Measurements from ENCODE around the gene COMMD1.

COMMD1 gene

GRCh38 chr2:62071126-62071598 lies 165.7 kb downstream of the COMMD1 start:
- Histone ChIP-seq H3K27me3 (ENCODE audit: control insufficient read depth, insufficient read depth, low read length) (no peaks in the 10 kb centered on the region), H3K4me3 (ENCODE audit: low read length) (no peak overlapping the region), H3K4me1 (ENCODE audit: control insufficient read depth, insufficient read depth, low read length) (no peaks in the 10 kb centered on the region), H3K9me3 (ENCODE audit: control insufficient read depth, low read length) (no peaks in the 10 kb centered on the region), H3K9ac (ENCODE audit: low read length) (no peak overlapping the region), H3K36me3 (ENCODE audit: control insufficient read depth, insufficient read depth, low read length) (no peaks in the 10 kb centered on the region)

- Histone ChIP-seq H3K36me3 (ENCODE audit: control insufficient read depth, insufficient read depth, low read length) (no peaks in the 10 kb centered on the region), H3K9me3 (ENCODE audit: control insufficient read depth, low read length) (no peaks in the 10 kb centered on the region), H3K27me3 (ENCODE audit: control insufficient read depth, insufficient read depth, low read length) (no peaks in the 10 kb centered on the region), H3K4me1 (ENCODE audit: control insufficient read depth, insufficient read depth, low read length) (no peaks in the 10 kb centered on the region), H3K4me3 (ENCODE audit: low read length) (no peak overlapping the region), H3K9ac (ENCODE audit: low read length) (no peak overlapping the region)
These were observed 166.5 kb downstream of the COMMD1 start for GRCh38 chr2:62071760-62072680.

DNA sequence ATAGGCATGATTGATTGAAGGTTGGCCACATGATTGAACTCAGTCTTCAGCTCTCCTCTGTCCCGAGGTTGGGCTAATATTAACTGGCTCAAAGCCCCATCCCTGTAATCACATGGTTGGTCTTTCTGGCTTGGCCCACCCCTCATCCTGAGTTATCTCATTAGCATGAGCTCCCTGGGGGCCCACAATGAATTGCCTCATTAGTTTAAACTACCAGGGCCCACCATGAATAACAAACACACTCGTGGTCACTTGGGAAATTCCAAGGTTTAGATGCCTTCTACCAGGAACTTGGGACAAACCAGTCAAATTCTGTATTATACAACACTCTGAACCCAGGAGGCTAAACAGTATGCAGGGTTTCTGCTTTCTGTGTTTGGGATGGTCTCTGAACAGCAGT lies 168.8 kb downstream of the COMMD1 start:
- H3K27me3 ChIP-seq (ENCODE audit: control insufficient read depth, insufficient read depth, low read length): no peaks in the 10 kb centered on the region
- H3K4me1 ChIP-seq (ENCODE audit: control insufficient read depth, insufficient read depth, low read length): no peaks in the 10 kb centered on the region
- no peak overlapping the region for H3K9ac ChIP-seq (ENCODE audit: low read length)
- H3K4me3 ChIP-seq (ENCODE audit: low read length): no peak overlapping the region
- no peaks in the 10 kb centered on the region for H3K36me3 ChIP-seq (ENCODE audit: control insufficient read depth, insufficient read depth, low read length)
- no peaks in the 10 kb centered on the region for H3K9me3 ChIP-seq (ENCODE audit: control insufficient read depth, low read length)

GRCh38 chr2:62076980-62077638 lies 171.6 kb downstream of the COMMD1 start:
- Histone ChIP-seq H3K4me1 (ENCODE audit: control insufficient read depth, insufficient read depth, low read length) (no peaks in the 10 kb centered on the region), H3K4me3 (ENCODE audit: low read length) (no peak overlapping the region), H3K27me3 (ENCODE audit: control insufficient read depth, insufficient read depth, low read length) (no peaks in the 10 kb centered on the region), H3K9me3 (ENCODE audit: control insufficient read depth, low read length) (no peaks in the 10 kb centered on the region), H3K9ac (ENCODE audit: low read length) (no peak overlapping the region), H3K36me3 (ENCODE audit: control insufficient read depth, insufficient read depth, low read length) (no peaks in the 10 kb centered on the region)

- no peaks in the 10 kb centered on the region for H3K9me3 ChIP-seq (ENCODE audit: control insufficient read depth, low read length)
These were observed 179.3 kb downstream of the COMMD1 start for GRCh38 chr2:62084801-62085200.

GRCh38 chr2:62089658-62090057 lies 184.2 kb downstream of the COMMD1 start:
- Histone ChIP-seq H3K36me3 (ENCODE audit: control insufficient read depth, insufficient read depth, low read length) (no peaks in the 10 kb centered on the region), H3K27me3 (ENCODE audit: control insufficient read depth, insufficient read depth, low read length) (no peaks in the 10 kb centered on the region), H3K9me3 (ENCODE audit: control insufficient read depth, low read length) (no peaks in the 10 kb centered on the region), H3K9ac (ENCODE audit: low read length) (no peak overlapping the region), H3K4me1 (ENCODE audit: control insufficient read depth, insufficient read depth, low read length) (no peaks in the 10 kb centered on the region), H3K4me3 (ENCODE audit: low read length) (no peak overlapping the region)

More at GRCh38 chr2:62084801-62085200, 179.3 kb downstream of the COMMD1 start:
- Histone ChIP-seq H3K4me1 (ENCODE audit: control insufficient read depth, insufficient read depth, low read length) (no peaks in the 10 kb centered on the region), H3K9ac (ENCODE audit: low read length) (no peak overlapping the region), H3K36me3 (ENCODE audit: control insufficient read depth, insufficient read depth, low read length) (no peaks in the 10 kb centered on the region), H3K27me3 (ENCODE audit: control insufficient read depth, insufficient read depth, low read length) (no peaks in the 10 kb centered on the region), H3K4me3 (ENCODE audit: low read length) (no peak overlapping the region)

DNA sequence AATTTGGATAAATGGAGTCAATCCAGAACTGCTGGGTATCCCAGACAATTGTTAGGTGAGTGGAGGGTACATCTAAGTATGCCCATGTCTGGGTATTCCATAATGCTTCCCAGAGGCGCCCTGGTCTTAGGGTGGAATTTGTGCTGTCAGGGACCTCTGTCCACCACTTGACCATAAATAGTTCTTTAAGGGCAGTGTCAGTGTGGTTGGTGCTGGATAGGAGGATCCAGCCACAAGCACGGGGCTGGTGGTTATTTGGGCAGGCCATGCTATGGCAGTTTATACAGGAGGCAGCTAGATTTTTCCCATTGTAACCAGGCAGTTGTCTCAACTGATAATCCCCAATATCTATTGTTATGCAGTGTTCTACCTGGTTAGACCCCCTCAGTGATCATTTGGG lies 186.0 kb downstream of the COMMD1 start:
- no peaks in the 10 kb centered on the region for H3K4me1 ChIP-seq (ENCODE audit: control insufficient read depth, insufficient read depth, low read length)
- no peak overlapping the region for H3K4me3 ChIP-seq (ENCODE audit: low read length)
- no peaks in the 10 kb centered on the region for H3K36me3 ChIP-seq (ENCODE audit: control insufficient read depth, insufficient read depth, low read length)
- H3K9ac ChIP-seq (ENCODE audit: low read length): no peak overlapping the region
- H3K27me3 ChIP-seq (ENCODE audit: control insufficient read depth, insufficient read depth, low read length): no peaks in the 10 kb centered on the region
- H3K9me3 ChIP-seq (ENCODE audit: control insufficient read depth, low read length): no peaks in the 10 kb centered on the region

DNA sequence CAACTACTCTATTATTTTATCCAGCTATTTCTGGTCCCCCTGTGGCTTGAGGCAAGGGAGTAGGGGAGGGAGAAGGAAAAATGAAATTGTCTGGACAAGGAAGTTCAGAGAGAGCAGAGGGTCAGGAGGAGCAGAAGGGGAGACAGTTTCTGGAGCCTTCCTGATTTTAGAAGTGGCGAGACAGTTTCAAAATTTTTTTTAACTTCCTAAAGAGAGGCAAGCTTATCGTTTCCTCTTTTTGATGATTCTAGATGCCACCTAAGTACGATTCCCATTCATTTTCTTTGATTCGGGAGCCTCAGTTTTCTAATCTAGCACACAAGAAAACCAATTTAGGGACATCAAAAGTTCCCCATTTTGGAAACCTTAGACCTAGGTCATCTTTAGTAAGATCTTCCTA lies 193.6 kb downstream of the COMMD1 start:
- Histone ChIP-seq H3K36me3 (ENCODE audit: control insufficient read depth, insufficient read depth, low read length) (no peaks in the 10 kb centered on the region), H3K4me3 (ENCODE audit: low read length) (no peak overlapping the region), H3K9me3 (ENCODE audit: control insufficient read depth, low read length) (no peaks in the 10 kb centered on the region), H3K4me1 (ENCODE audit: control insufficient read depth, insufficient read depth, low read length) (no peaks in the 10 kb centered on the region), H3K27me3 (ENCODE audit: control insufficient read depth, insufficient read depth, low read length) (no peaks in the 10 kb centered on the region), H3K9ac (ENCODE audit: low read length) (no peak overlapping the region)

DNA sequence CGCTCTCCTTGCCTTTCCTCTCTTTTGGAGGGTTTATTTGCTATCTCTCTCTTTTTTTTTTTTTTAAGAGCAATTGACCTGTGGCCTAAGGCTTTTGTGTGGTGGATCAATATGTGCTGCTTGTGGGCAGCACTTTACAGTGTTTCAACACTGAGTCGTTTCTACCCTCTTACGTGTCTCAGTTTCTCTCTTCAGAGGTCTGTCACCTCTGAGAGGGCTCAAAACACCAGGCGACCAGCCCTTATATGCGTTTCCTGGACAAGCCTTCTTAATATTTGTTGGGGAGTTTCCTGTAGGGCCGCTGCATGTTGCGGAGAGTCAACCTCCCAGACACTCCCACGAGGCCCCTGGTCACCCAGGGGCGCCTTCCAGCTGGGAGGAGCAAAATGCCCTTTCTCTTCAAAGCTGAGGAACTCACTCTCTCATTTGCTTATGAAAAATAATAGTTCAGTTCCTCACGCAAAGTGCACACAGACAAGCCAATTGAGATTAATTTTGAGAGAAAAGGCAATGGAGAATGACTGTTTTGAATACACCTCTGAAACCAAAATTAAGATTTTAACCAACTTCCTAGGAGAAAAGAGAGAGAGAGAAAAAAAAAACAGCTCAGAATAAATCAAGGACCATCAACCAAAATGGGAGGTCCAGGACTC lies 194.2 kb downstream of the COMMD1 start:
- Histone ChIP-seq H3K4me1 (ENCODE audit: control insufficient read depth, insufficient read depth, low read length) (no peaks in the 10 kb centered on the region), H3K27me3 (ENCODE audit: control insufficient read depth, insufficient read depth, low read length) (no peaks in the 10 kb centered on the region), H3K9me3 (ENCODE audit: control insufficient read depth, low read length) (no peaks in the 10 kb centered on the region), H3K36me3 (ENCODE audit: control insufficient read depth, insufficient read depth, low read length) (no peaks in the 10 kb centered on the region), H3K9ac (ENCODE audit: low read length) (no peak overlapping the region), H3K4me3 (ENCODE audit: low read length) (no peak overlapping the region)

DNA sequence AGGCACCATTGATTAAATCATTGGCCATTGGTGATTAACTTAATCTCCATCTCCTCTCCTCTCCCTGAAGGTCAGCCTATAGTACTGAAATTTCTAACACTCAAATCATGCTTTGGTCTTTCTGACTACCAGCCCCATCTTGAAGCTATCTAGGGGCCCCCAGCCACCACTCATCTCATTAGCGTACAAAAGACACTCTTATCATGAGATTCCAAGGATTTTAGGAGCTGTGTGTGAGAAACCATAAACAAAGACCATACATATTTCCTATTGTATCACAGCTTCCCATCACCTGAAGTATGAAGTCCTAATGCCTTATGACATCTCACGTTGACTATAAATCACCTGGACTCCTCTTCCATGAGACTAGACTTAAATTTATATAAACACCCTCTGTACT lies 196.4 kb downstream of the COMMD1 start:
- Histone ChIP-seq H3K9me3 (ENCODE audit: control insufficient read depth, low read length) (no peaks in the 10 kb centered on the region), H3K9ac (ENCODE audit: low read length) (no peak overlapping the region), H3K36me3 (ENCODE audit: control insufficient read depth, insufficient read depth, low read length) (no peaks in the 10 kb centered on the region), H3K27me3 (ENCODE audit: control insufficient read depth, insufficient read depth, low read length) (no peaks in the 10 kb centered on the region), H3K4me1 (ENCODE audit: control insufficient read depth, insufficient read depth, low read length) (no peaks in the 10 kb centered on the region), H3K4me3 (ENCODE audit: low read length) (no peak overlapping the region)

DNA sequence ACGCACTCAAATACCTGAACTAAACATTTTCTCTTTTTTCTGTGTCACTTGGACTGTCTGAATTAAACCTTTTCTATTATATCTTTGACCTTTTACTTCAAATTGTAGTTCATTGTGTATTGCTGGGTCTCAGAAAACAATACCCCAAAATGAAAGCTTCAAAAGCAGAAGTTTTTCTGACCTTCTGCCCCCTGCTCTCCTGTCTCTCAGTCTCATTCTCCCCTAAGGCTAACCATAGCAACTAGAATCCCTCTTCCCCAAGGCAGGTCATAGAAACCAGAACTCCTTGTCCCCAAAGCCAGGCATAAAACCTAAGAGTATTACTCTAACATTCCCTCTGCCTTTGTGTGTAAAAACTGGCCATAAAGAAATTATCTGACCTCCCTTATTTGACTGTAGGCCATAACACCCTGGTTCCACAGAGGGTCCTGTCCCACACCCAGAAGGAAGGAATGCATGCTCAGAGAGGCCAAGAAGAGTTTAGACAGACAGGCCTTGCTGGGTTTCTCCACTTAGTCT lies 197.0 kb downstream of the COMMD1 start:
- no peak overlapping the region for H3K4me3 ChIP-seq (ENCODE audit: low read length)
- H3K4me1 ChIP-seq (ENCODE audit: control insufficient read depth, insufficient read depth, low read length): no peaks in the 10 kb centered on the region
- no peaks in the 10 kb centered on the region for H3K9me3 ChIP-seq (ENCODE audit: control insufficient read depth, low read length)
- no peak overlapping the region for H3K9ac ChIP-seq (ENCODE audit: low read length)
- H3K27me3 ChIP-seq (ENCODE audit: control insufficient read depth, insufficient read depth, low read length): no peaks in the 10 kb centered on the region
- no peaks in the 10 kb centered on the region for H3K36me3 ChIP-seq (ENCODE audit: control insufficient read depth, insufficient read depth, low read length)

GRCh38 chr2:62109554-62109953 lies 204.1 kb downstream of the COMMD1 start:
- no peak overlapping the region for H3K4me3 ChIP-seq (ENCODE audit: low read length)
- no peaks in the 10 kb centered on the region for H3K4me1 ChIP-seq (ENCODE audit: control insufficient read depth, insufficient read depth, low read length)

More at GRCh38 chr2:62109554-62109953, 204.1 kb downstream of the COMMD1 start:
- Histone ChIP-seq H3K9me3 (ENCODE audit: control insufficient read depth, low read length) (no peaks in the 10 kb centered on the region), H3K36me3 (ENCODE audit: control insufficient read depth, insufficient read depth, low read length) (no peaks in the 10 kb centered on the region), H3K27me3 (ENCODE audit: control insufficient read depth, insufficient read depth, low read length) (no peaks in the 10 kb centered on the region), H3K9ac (ENCODE audit: low read length) (no peak overlapping the region)

All from mucosa of stomach (tissue), 1 donor.